GM23248 (cell line): Measurements from ENCODE around the gene MAP4K2. TPM values are rescaled to one million over a fixed set of nuclear protein-coding genes. Genes with fewer than 3 reads are reported as not detected.

Experiments used
- DNase-seq: peaks from one replicate; pipeline ENCODE4 v3.0.0-alpha.2; 2015
- H2AFZ ChIP-seq: fragments of 200-600 bp; sonication (generic); 2 replicates; pipeline ENCODE4 v1.6.1; 2016; ENCODE audit warnings: antibody characterized with exemption
- H3F3A ChIP-seq: fragments of 200-600 bp; sonication (generic); 2 replicates; pipeline ENCODE4 v1.6.1; 2016; ENCODE audit warnings: mild to moderate bottlenecking, antibody characterized with exemption, mixed run types; ENCODE audit not compliant: insufficient read depth
- H3K27ac ChIP-seq: fragments of 200-600 bp; sonication (generic); 2 replicates; pipeline ENCODE4 v1.5.1; 2016; ENCODE audit warnings: mild to moderate bottlenecking
- H3K27me3 ChIP-seq: fragments of 200-600 bp; sonication (generic); replicated peaks from 2 replicates; pipeline ENCODE4 v1.6.1; 2016; ENCODE audit warnings: mild to moderate bottlenecking; ENCODE audit not compliant: insufficient read depth
- H3K36me3 ChIP-seq: fragments of 200-600 bp; sonication (generic); 2 replicates; pipeline ENCODE4 v1.6.1; 2016; ENCODE audit warnings: low read depth, mild to moderate bottlenecking
- H3K4me1 ChIP-seq: fragments of 200-600 bp; sonication (generic); 2 replicates; pipeline ENCODE4 v1.6.1; 2016; ENCODE audit warnings: mild to moderate bottlenecking; ENCODE audit not compliant: insufficient read depth
- H3K4me2 ChIP-seq: fragments of 200-600 bp; sonication (generic); one replicate; pipeline ENCODE4 v1.6.1; 2016; ENCODE audit warnings: mild to moderate bottlenecking; ENCODE audit not compliant: unreplicated experiment
- H3K4me3 ChIP-seq: fragments of 200-600 bp; sonication (generic); 2 replicates; pipeline ENCODE4 v1.5.1; 2016; ENCODE audit warnings: mild to moderate bottlenecking
- H3K79me2 ChIP-seq: fragments of 200-600 bp; sonication (generic); 2 replicates; pipeline ENCODE4 v1.6.1; 2016; ENCODE audit warnings: mild to moderate bottlenecking; ENCODE audit not compliant: insufficient read depth
- H3K9ac ChIP-seq: fragments of 200-600 bp; sonication (generic); 2 replicates; pipeline ENCODE4 v1.6.1; 2016; ENCODE audit warnings: mild to moderate bottlenecking
- H3K9me2 ChIP-seq: fragments of 200-600 bp; sonication (generic); 2 replicates; pipeline ENCODE4 v1.6.1; 2016; ENCODE audit warnings: mixed run types, mild to moderate bottlenecking, moderate library complexity; ENCODE audit not compliant: insufficient read depth
- H3K9me3 ChIP-seq: fragments of 200-600 bp; sonication (generic); one replicate; pipeline ENCODE4 v1.6.1; 2017; ENCODE audit warnings: low read depth
- H4K20me1 ChIP-seq: fragments of 200-600 bp; sonication (generic); 2 replicates; pipeline ENCODE4 v1.6.0; 2016; ENCODE audit not compliant: insufficient read depth
- EZH2 ChIP-seq: fragments of 200-600 bp; sonication (generic); IDR thresholded peaks from 2 replicates; pipeline ENCODE4 v1.6.1; 2018; ENCODE audit warnings: antibody characterized with exemption, mild to moderate bottlenecking; ENCODE audit not compliant: insufficient read depth, poor library complexity, severe bottlenecking
- EZH2phosphoT487 ChIP-seq: fragments of 200-600 bp; sonication (generic); IDR thresholded peaks from 2 replicates; pipeline ENCODE4 v1.6.1; 2018; ENCODE audit warnings: antibody characterized with exemption, moderate library complexity, mild to moderate bottlenecking, low read depth; ENCODE audit not compliant: insufficient read depth
- WGBS, 2 experiments: methylation state at CpG; one replicate each; pipeline ENCODE4 v1.1.6; 2015 to 2017; ENCODE audit warnings: low lambda C conversion rate in 2 of 2, low coverage in 1 of 2; ENCODE audit errors: missing lambda C conversion rate in 2 of 2; 5-methylcytosine and 5-hydroxymethylcytosine counted together
- in situ Hi-C: fragments of 300-500 bp; cut with MboI; formaldehyde crosslinking; loops from 2 replicates; pipeline ENCODE4 v1.15.0; 2020
- polyA plus RNA-seq: library from polyadenylated mRNA; unstranded; fragments of >200 nt; fragmentation: Nextera tagmentation; extraction: Ambion mirVana; gene quantifications from 2 replicates; pipeline ENCODE4 v1.2.1, GENCODE V29; 2016
- total RNA-seq: library from RNA; depleted of rRNA; stranded (reverse); fragments of >200 nt; shearing (Covaris generic); gene quantifications from 2 replicates; pipeline ENCODE4 v1.2.3, GENCODE V29; 2014

The MAP4K2 gene
- total and polyA plus RNA-seq, 2 experiments from 2014 or later, result 6.2 to 18.2 TPM

DNA sequence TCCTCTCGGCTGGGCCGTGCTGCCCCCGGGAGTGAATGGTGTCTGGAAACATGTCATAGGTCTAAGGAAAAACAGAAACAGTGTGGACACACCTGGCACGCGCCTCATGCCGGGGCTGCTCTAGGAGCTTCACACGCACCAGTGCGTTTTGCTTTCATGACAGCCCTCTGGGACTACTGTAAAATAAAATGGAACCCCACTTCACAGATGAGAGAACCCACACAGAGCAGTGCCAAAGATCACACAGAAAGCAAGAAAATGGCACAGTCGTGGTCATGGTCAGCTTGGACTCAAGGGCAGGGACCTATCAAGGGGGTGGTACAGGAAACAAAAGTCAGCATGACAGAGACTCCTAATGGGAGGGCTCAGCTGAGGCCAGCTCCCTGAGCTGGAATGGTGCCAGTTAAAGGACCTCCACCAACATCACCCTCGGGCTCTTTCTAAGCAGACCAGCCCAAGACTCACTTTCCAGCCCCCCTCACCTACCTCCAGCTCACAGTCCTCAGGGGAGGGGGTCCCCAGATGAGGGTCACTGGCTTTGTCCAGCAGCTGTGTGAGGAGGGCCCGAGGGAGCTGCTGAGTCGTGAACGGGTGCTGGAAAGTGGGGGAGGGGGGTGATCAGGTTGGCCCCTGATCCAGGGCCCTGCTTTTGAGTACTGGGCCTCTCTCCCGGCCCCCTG, 3.3 kb downstream of the MAP4K2 start:
- in situ Hi-C loops, result no loop called here
- 77 to 81% methylated on average over 13 to 14 of the region's 14 CpGs for WGBS, 2 experiments
- no peaks in the 10 kb centered on the region for H3F3A ChIP-seq
- no peaks in the 10 kb centered on the region for H4K20me1 ChIP-seq
- H3K4me2 ChIP-seq, result no peak overlapping the region
- no peaks in the 10 kb centered on the region for H3K79me2 ChIP-seq
- H3K9me2 ChIP-seq, result no peaks in the 10 kb centered on the region
- no peak overlapping the region for H2AFZ ChIP-seq
- H3K27me3 ChIP-seq, result no peaks in the 10 kb centered on the region
- H3K4me1 ChIP-seq, result peaks cover 8% of the 10 kb centered on the region; the same call in 1 of the 2 replicates
- no peak overlapping the region for H3K9ac ChIP-seq
- no peak for DNase-seq
- no peak overlapping the region for H3K27ac ChIP-seq
- H3K9me3 ChIP-seq, result no peaks in the 10 kb centered on the region
- TF ChIP-seq EZH2, result no peak
- TF ChIP-seq EZH2phosphoT487, result no peak
- H3K4me3 ChIP-seq, result no peak overlapping the region
- no peaks in the 10 kb centered on the region for H3K36me3 ChIP-seq

DNA sequence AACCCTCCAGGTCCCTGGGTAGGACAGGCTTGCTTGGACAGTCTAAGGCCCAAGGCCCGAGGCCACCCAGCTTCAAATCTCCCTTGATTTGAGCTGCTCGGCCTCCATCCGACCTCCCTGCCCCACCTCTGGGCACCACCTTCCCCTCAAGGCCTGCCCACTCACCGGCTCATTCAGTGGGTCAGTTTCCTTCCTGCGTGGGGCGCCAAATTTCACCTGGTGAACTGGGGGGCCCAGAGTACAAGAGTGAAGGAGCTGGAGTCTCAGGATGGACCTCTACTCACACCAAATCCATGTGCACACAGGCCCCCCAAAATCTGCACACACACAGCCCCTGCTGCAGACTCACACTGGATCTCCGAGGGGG, 3.8 kb downstream of the MAP4K2 start:
- no peaks in the 10 kb centered on the region for H3K9me3 ChIP-seq
- DNase-seq, result no peak
- no peak overlapping the region for H3K4me2 ChIP-seq
- in situ Hi-C loops, result no loop called here
- H4K20me1 ChIP-seq, result no peaks in the 10 kb centered on the region
- TF ChIP-seq EZH2phosphoT487, result no peak
- TF ChIP-seq EZH2, result no peak
- H2AFZ ChIP-seq, result no peak overlapping the region
- H3K36me3 ChIP-seq, result no peaks in the 10 kb centered on the region
- H3K4me3 ChIP-seq, result no peak overlapping the region
- no peak overlapping the region for H3K27ac ChIP-seq
- H3K4me1 ChIP-seq, result peaks cover 6% of the 10 kb centered on the region; the same call in 1 of the 2 replicates
- 87% methylated on average over 7 of the region's 7 CpGs for WGBS, 2 experiments
- H3K79me2 ChIP-seq, result no peaks in the 10 kb centered on the region
- H3K27me3 ChIP-seq, result no peaks in the 10 kb centered on the region
- H3F3A ChIP-seq, result no peaks in the 10 kb centered on the region
- H3K9me2 ChIP-seq, result no peaks in the 10 kb centered on the region
- H3K9ac ChIP-seq, result no peak overlapping the region

DNA sequence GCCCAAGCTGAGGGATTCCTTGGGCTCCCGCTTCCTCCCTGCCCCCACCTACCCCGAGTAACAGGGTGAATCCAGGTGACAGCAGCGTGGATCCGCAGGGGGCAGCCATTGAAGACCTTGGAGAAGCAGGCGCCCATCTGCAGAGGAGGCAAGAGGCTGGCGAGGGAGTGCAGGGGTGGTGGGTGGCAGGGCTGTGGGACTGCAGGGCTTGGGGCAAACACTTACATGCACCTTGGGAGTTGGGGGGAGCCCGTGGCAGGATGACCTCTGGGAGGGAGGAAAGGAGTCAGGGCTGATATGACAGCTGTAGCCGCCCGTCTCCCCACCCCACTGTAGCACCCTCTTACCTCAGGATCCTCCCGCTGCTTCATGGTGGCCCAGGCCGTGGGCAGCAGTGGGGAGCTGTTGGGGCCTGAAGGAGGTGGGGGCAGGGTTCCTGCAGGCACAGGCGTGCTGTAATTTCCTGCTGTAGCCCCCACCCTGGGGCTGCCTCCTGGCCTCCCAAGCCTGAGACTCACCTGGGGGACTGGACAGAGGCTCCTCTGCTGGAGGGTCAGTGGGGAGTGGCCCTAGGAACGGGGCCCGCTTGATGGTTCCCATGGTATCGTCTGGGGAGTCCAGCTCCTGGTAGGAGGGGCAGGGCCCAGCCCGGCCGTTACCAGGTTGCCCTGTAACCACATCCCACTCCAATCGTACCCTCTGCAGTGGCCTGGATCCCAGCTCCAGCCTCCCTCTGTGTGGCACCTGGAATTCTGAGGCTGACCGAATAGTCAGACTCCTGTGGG, 6.1 kb downstream of the MAP4K2 start:
- Histone ChIP-seq H3K79me2 (no peaks in the 10 kb centered on the region), H3K9me2 (no peaks in the 10 kb centered on the region), H3K36me3 (no peaks in the 10 kb centered on the region), H3K27ac (no peak overlapping the region), H3K4me2 (no peak overlapping the region), H3K4me1 (no peaks in the 10 kb centered on the region), H3K27me3 (no peaks in the 10 kb centered on the region), H3K9me3 (no peaks in the 10 kb centered on the region), H3K9ac (no peak overlapping the region), H4K20me1 (no peaks in the 10 kb centered on the region), H2AFZ (no peak overlapping the region), H3K4me3 (no peak overlapping the region), H3F3A (no peaks in the 10 kb centered on the region)
- TF ChIP-seq EZH2 (no peak), EZH2phosphoT487 (no peak)
- WGBS, 2 experiments, result 89 to 93% methylated on average over 17 to 19 of the region's 19 CpGs
- no peak for DNase-seq
- in situ Hi-C loops, result no loop called here

- Histone ChIP-seq H3K27me3 (no peaks in the 10 kb centered on the region), H3K4me1 (no peaks in the 10 kb centered on the region), H3K4me3 (no peak overlapping the region), H3K9me2 (no peaks in the 10 kb centered on the region), H3K9me3 (no peaks in the 10 kb centered on the region), H3K9ac (no peak overlapping the region), H3K79me2 (no peaks in the 10 kb centered on the region), H4K20me1 (no peaks in the 10 kb centered on the region), H3K4me2 (no peak overlapping the region), H3K27ac (no peak overlapping the region), H2AFZ (no peak overlapping the region), H3K36me3 (no peaks in the 10 kb centered on the region), H3F3A (no peaks in the 10 kb centered on the region)
- in situ Hi-C loops, result no loop called here
- WGBS, 2 experiments, result 84 to 88% methylated on average over 17 of the region's 19 CpGs
- no peak for TF ChIP-seq EZH2
- no peak for TF ChIP-seq EZH2phosphoT487
- no peak for DNase-seq
Observed at GRCh38 chr11:64796047-64796756, 6.8 kb downstream of the MAP4K2 start.
